NCI-H1417 (cell line): ENCODE data around the gene CUEDC1.
"Not testable (repeated sequence)": the region's sequence is repeated elsewhere in the genome, so short reads cannot be mapped to it uniquely, and the experiment has no call there.

ENCODE experiments used
- DNase-seq, 3 experiments: peaks; one replicate each; lab custom pipeline; 2025; lab: John Stamatoyannopoulos, UW

The CUEDC1 gene

GRCh38 chr17:57939797-57940196 lies 15.4 kb downstream of the CUEDC1 start:
- DNase-seq = peak; percentile 82 to 92 (median 85)

- peak in 2 of 3 experiments; percentile 32 to 56 for DNase-seq
Observed at GRCh38 chr17:57938061-57938502, 17.1 kb downstream of the CUEDC1 start.

- DNase-seq = no peak
Observed at GRCh38 chr17:57937492-57937891, 17.7 kb downstream of the CUEDC1 start.

GRCh38 chr17:57935833-57936807 lies 19.1 kb downstream of the CUEDC1 start:
- peak in 1 of 3 experiments; percentile 76 for DNase-seq

GRCh38 chr17:57931488-57932137 lies 23.6 kb downstream of the CUEDC1 start:
- no peak for DNase-seq

GRCh38 chr17:57930239-57930638 lies 25.0 kb downstream of the CUEDC1 start:
- no peak for DNase-seq

- DNase-seq = no peak
Observed at GRCh38 chr17:57929386-57929785, 25.8 kb downstream of the CUEDC1 start.

- DNase-seq = no peak
Observed at GRCh38 chr17:57928928-57929327, 26.3 kb downstream of the CUEDC1 start.

- peak; percentile 57 to 95 (median 83) for DNase-seq
Observed at GRCh38 chr17:57927048-57927723, 28.0 kb downstream of the CUEDC1 start.

- no peak for DNase-seq
Observed at GRCh38 chr17:57926723-57927047, 28.5 kb downstream of the CUEDC1 start.

GRCh38 chr17:57925361-57925990 lies 29.7 kb downstream of the CUEDC1 start:
- peak; percentile 27 to 63 (median 44) for DNase-seq

GRCh38 chr17:57924677-57925076 lies 30.5 kb downstream of the CUEDC1 start:
- peak in 2 of 3 experiments; percentile 21 to 91 for DNase-seq

- no peak for DNase-seq
Observed at GRCh38 chr17:57923182-57923872, 31.9 kb downstream of the CUEDC1 start.

- DNase-seq = not testable (repeated sequence)
Observed at GRCh38 chr17:57922745-57923144, 32.5 kb downstream of the CUEDC1 start.

GRCh38 chr17:57920916-57921703 lies 34.1 kb downstream of the CUEDC1 start:
- DNase-seq = no peak

GRCh38 chr17:57919918-57920317 lies 35.3 kb downstream of the CUEDC1 start:
- peak in 2 of 3 experiments; percentile 36 to 59 for DNase-seq

- DNase-seq = no peak
Observed at GRCh38 chr17:57918017-57918895, 37.0 kb downstream of the CUEDC1 start.

GRCh38 chr17:57916925-57917858 lies 38.0 kb downstream of the CUEDC1 start:
- DNase-seq = peak; percentile 54 to 90 (median 89)
